ENCODE measurements around the gene SUB1.

The SUB1 gene

DNA sequence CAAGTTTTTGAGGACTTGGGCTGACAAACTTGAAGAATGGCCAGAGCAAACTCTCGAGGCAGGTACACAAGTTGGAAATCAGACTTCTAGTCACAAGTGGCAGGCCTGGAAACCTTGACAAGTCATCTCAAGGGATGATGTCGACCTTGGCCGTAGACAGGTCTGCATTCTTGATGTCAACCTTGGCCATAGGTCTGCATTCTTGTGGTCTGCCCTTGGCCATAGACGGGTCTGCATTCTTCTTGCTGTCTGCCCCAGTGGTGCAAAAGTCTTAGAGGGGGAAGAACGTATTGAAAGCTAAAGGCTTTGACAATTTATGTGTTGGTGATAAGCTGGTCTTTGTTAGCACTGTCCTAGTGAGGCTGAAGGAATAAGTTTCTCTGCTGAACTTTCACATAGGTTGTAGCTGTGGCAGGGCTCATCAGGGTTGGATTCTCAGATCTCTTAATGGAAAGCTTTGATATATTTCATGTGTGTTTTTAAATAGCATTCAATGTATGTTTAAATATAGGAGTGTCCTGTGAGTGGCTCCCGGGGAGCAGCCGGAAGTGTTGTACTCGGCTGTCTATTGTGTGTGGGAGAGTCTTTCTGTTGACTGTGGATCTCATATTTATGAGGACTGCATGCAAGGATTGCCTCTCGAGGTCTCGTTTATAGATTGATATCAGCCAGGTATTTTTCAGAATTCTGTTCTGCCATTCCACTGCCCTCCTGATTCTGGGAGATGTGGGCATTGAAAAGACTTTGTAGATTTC is 27.0 kb downstream of the SUB1 start:
- CTCF ChIA-PET = interaction anchor here (0.6 to 4.1 kb wide), 29 partner anchors 9 to 1938 kb away, joined by 3 to 46 read pairs (median 4); no protein-coding TSS in a partner anchor
- Histone ChIP-seq H3K27ac (ENCODE audit: extremely low read depth, low read depth, low read length) (no peak overlapping the region), H3K4me3 (ENCODE audit: low read depth, low read length) (no peak overlapping the region)

DNA sequence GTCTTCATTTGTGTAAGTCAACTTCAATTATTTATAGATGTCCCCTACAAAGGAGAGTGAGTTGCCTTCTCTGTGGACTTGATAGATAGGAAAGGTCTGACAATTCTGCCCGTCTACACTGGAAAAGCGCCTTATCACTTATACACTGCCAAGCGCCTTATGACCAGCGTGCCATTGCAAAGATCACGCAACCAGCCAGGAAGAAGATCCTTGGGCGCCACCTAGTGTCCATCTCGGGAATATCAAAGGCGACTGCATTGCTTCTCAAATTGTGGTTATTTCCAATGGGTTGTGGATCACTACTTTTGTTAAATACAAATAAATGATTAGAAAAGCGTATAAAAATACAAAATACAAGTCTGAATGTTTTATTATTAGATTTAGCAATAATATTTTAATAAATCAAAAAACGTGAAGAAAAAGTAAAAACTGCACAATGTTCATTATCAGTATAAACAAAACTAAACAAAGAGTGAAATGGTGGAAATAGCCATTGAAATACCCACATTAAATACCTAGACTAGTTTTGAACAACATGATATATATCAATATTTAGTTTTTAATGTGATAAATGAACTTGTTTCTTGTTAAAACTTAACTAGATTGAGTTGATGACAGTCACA is 27.8 kb downstream of the SUB1 start:
- H3K4me1 ChIP-seq (ENCODE audit: control insufficient read depth, insufficient read depth, low read length) = no peaks in the 10 kb centered on the region
- peak; percentile 78 for TF ChIP-seq ZNF133 (tag by site-specific recombination; IDR thresholded peaks at IDR 0.05)
- TF ChIP-seq ZNF629 (tag by site-specific recombination; IDR thresholded peaks at IDR 0.05) = 0 out of 2 replicates have a peak, but pooled peaks have one; percentile 19
- 0 out of 2 replicates have a peak, but pooled peaks have one; percentile 56 for TF ChIP-seq ZNF2 (tag by site-specific recombination; IDR thresholded peaks at IDR 0.05)
- TF ChIP-seq, protein P1, sequence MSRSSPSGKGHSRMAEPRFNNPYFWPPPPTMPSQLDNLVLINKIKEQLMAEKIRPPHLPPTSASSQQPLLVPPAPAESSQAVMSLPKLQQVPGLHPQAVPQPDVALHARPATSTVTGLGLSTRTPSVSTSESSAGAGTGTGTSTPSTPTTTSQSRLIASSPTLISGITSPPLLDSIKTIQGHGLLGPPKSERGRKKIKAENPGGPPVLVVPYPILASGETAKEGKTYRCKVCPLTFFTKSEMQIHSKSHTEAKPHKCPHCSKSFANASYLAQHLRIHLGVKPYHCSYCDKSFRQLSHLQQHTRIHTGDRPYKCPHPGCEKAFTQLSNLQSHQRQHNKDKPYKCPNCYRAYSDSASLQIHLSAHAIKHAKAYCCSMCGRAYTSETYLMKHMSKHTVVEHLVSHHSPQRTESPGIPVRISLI (tag by site-specific recombination; IDR thresholded peaks at IDR 0.05) = no peak
- TF ChIP-seq, protein P2, sequence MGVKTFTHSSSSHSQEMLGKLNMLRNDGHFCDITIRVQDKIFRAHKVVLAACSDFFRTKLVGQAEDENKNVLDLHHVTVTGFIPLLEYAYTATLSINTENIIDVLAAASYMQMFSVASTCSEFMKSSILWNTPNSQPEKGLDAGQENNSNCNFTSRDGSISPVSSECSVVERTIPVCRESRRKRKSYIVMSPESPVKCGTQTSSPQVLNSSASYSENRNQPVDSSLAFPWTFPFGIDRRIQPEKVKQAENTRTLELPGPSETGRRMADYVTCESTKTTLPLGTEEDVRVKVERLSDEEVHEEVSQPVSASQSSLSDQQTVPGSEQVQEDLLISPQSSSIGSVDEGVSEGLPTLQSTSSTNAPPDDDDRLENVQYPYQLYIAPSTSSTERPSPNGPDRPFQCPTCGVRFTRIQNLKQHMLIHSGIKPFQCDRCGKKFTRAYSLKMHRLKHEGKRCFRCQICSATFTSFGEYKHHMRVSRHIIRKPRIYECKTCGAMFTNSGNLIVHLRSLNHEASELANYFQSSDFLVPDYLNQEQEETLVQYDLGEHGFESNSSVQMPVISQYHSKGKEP (tag by site-specific recombination; IDR thresholded peaks at IDR 0.05) = peak; percentile 39; the same call in 1 of the 2 replicates
- peak; percentile 36; the same call in 1 of the 2 replicates for TF ChIP-seq ZSCAN30 (tag by site-specific recombination; IDR thresholded peaks at IDR 0.05)
- no peak for TF ChIP-seq ZNF138 (tag by site-specific recombination; IDR thresholded peaks at IDR 0.05; ENCODE audit: borderline replicate concordance)
- no peak for TF ChIP-seq ZNF701 (tag by site-specific recombination; IDR thresholded peaks at IDR 0.05)
- peak; percentile 19; the same call in 1 of the 2 replicates for TF ChIP-seq ZNF140 (tag by site-specific recombination; IDR thresholded peaks at IDR 0.05)
- peak; percentile 91 for TF ChIP-seq ZNF660 (tag by site-specific recombination; IDR thresholded peaks at IDR 0.05)
- peak; percentile 99 for TF ChIP-seq ZNF654 (tag by site-specific recombination; IDR thresholded peaks at IDR 0.05; ENCODE audit: low read depth)
- peak; percentile 85 for TF ChIP-seq CTCF (tag by site-specific recombination; IDR thresholded peaks at IDR 0.05)
- no peak overlapping the region for H3K27ac ChIP-seq (ENCODE audit: extremely low read depth, low read depth, low read length)
- ChIA-PET POLR2A (interaction anchor here (1.8 kb wide), 1 partner anchor 123 kb away, joined by 7 read pairs; no protein-coding TSS in a partner anchor), CTCF (interaction anchor here (0.6 to 4.1 kb wide), 30 partner anchors 8 to 1939 kb away, joined by 3 to 46 read pairs (median 4); no protein-coding TSS in a partner anchor)
- H3K9me3 ChIP-seq (ENCODE audit: control insufficient read depth, insufficient read depth, low read depth, low read length) = no peaks in the 10 kb centered on the region
- no peaks in the 10 kb centered on the region; a peak in 1 of 3 replicates for H3K36me3 ChIP-seq (ENCODE audit: control insufficient read depth in 2 of 2, insufficient read depth in 1 of 2, low read length in 2 of 2)
- no peak overlapping the region for H3K4me3 ChIP-seq (ENCODE audit: low read depth, low read length)

More for the DNA sequence above, 27.0 kb downstream of the SUB1 start:
- Histone ChIP-seq H3K4me1 (ENCODE audit: control insufficient read depth, insufficient read depth, low read length) (no peaks in the 10 kb centered on the region), H3K9me3 (ENCODE audit: control insufficient read depth, insufficient read depth, low read depth, low read length) (no peaks in the 10 kb centered on the region), H3K36me3 (ENCODE audit: control insufficient read depth in 2 of 2, insufficient read depth in 1 of 2, low read length in 2 of 2) (peaks cover 0 to 3% of the 10 kb centered on the region in 2 experiments; a peak in 2 of 3 replicates)
- POLR2A ChIA-PET = interaction anchor here (1.8 kb wide), 1 partner anchor 123 kb away, joined by 7 read pairs; no protein-coding TSS in a partner anchor
- TF ChIP-seq ZNF555 (tag by site-specific recombination; conservative IDR thresholded peaks at IDR 0.05) (no peak), ZNF558 (tag by site-specific recombination; IDR thresholded peaks at IDR 0.05) (no peak), SCRT1 (tag by site-specific recombination; IDR thresholded peaks at IDR 0.05; ENCODE audit: borderline replicate concordance) (no peak), KLF8 (tag by site-specific recombination; IDR thresholded peaks at IDR 0.05) (no peak), ZNF394 (tag by site-specific recombination; IDR thresholded peaks at IDR 0.05; ENCODE audit: borderline replicate concordance) (no peak), ZNF768 (tag by site-specific recombination; IDR thresholded peaks at IDR 0.05) (no peak), ZNF140 (tag by site-specific recombination; IDR thresholded peaks at IDR 0.05) (no peak), ZBTB49 (tag by site-specific recombination; IDR thresholded peaks at IDR 0.05; ENCODE audit: low read depth) (no peak), ZNF274 (IDR thresholded peaks at IDR 0.05; ENCODE audit: low read length) (no peak), ZNF274 (tag by site-specific recombination; IDR thresholded peaks at IDR 0.05; ENCODE audit: borderline replicate concordance) (no peak), ZNF354C (tag by site-specific recombination; IDR thresholded peaks at IDR 0.05; ENCODE audit: borderline replicate concordance, low read depth) (no peak), KLF7 (tag by site-specific recombination; IDR thresholded peaks at IDR 0.05; ENCODE audit: borderline replicate concordance) (no peak), KLF10 (tag by site-specific recombination; IDR thresholded peaks at IDR 0.05) (no peak)
- TF ChIP-seq, protein P3, sequence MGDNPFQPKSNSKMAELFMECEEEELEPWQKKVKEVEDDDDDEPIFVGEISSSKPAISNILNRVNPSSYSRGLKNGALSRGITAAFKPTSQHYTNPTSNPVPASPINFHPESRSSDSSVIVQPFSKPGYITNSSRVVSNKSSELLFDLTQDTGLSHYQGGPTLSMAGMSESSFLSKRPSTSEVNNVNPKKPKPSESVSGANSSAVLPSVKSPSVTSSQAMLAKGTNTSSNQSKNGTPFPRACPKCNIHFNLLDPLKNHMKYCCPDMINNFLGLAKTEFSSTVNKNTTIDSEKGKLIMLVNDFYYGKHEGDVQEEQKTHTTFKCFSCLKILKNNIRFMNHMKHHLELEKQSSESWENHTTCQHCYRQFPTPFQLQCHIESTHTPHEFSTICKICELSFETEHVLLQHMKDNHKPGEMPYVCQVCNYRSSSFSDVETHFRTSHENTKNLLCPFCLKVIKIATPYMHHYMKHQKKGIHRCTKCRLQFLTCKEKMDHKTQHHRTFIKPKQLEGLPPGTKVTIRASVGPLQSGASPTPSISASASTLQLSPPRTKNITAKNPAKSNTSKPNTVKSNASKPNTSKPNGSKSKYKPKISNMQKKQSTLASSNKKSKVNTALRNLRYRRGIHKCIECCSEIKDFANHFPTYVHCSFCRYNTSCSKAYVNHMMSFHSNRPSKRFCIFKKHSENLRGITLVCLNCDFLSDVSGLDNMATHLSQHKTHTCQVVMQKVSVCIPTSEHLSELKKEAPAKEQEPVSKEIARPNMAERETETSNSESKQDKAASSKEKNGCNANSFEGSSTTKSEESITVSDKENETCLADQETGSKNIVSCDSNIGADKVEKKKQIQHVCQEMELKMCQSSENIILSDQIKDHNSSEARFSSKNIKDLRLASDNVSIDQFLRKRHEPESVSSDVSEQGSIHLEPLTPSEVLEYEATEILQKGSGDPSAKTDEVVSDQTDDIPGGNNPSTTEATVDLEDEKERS (tag by site-specific recombination; IDR thresholded peaks at IDR 0.05) = no peak
